Measurements from ENCODE around the gene FBXL4.

FBXL4 gene

DNA sequence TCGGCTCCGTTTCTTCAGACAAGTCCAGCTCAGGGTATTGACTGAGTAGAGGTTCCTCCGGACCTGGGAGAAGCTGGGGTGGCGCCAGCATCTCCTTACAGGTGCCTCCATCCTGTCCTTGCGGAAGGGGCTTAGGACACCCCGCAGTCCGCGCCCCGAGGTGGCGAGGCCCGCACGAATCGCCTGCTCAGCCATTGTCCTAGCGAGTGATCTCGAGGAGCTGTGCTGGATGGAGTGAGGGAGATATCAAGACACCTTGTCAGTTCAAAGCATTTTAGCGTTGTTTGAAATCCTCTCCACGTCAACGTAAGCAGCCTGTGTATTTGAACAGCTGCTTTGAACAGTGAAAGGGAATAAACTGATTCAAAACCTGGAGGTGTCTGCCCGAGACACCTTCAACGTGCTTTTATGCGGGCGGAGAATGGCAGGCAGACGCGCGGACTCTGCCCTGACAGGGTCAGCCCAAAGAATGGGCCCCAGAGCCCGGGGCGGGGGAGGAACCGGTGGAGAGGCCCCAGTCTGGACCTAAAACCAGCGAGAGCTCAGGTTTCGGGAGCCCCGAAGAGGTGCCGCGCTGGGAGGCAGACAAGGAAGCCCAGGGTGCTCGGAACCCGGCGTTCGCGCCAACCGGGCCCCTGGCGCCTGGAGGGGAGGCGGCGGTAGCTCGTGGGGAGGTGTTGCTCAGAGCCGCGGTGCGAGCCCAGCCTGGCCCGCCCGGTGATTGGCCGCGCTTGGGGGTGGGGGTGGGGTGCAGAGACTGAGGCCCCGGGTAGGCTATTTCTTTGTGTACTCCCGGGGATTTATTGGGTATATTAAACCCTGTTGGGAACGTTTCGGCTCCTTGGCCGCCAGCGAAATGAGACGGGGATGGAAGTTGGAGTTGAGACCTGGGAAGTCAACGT, 116.4 kb downstream of the FBXL4 start:
- intact Hi-C loops (cut with DNase I): loop anchor here (5.0 kb wide), 1 partner anchor 254 kb away; no protein-coding TSS in a partner anchor
- DNase-seq: peak in 8 of 10 donors; percentile 24 to 87 (median 38)

DNA sequence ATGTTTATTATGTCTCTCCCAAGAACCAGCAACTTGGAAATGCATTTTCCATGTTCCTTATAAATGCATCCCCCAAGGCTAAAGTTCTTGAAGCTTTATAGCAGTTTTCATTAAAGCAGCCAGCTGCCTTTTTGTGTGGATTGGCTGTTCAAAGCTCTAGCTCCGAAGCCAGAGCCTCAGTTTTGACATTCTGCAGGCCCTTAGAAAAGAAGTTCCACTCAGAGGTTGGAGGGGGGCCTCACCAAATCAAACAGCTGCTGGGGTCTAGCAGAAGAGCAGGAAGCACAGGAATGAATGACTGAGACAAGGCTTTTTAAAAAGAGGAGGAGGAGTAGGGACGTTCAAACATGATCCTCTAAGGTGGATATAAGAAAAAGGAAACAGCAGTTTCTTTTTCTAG, 117.6 kb downstream of the FBXL4 start:
- DNase-seq: no peak
- intact Hi-C loops (cut with DNase I): loop anchor here (5.0 kb wide), 1 partner anchor 253 kb away; no protein-coding TSS in a partner anchor

DNA sequence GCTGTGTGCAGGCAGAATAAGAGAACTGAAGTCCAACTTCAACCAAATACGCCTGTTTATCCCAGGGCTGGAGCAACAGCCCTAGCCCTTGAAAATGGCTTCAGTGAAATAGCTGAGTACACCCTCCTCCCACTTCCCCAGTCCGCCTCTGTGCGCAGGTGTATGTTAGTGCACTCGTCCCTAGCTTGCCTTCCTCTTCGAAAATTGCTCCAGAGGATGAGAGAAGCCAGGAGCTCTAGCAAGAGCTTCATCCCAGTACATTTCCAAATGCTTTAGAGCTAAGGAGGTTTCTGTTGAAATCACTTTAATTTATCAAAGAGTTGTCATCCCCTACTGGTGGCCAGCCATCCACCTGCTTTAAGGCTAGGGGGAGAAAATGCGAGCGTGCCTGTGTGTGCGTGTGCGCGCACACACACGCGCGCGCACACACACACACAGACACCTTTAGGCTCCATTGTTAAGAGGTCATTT, 118.8 kb downstream of the FBXL4 start:
- DNase-seq: peak in 4 of 10 donors; percentile 8 to 43 (median 24)
- intact Hi-C loops (cut with DNase I): loop anchor here (10.0 kb wide), 1 partner anchor 64 kb away; no protein-coding TSS in a partner anchor

DNA sequence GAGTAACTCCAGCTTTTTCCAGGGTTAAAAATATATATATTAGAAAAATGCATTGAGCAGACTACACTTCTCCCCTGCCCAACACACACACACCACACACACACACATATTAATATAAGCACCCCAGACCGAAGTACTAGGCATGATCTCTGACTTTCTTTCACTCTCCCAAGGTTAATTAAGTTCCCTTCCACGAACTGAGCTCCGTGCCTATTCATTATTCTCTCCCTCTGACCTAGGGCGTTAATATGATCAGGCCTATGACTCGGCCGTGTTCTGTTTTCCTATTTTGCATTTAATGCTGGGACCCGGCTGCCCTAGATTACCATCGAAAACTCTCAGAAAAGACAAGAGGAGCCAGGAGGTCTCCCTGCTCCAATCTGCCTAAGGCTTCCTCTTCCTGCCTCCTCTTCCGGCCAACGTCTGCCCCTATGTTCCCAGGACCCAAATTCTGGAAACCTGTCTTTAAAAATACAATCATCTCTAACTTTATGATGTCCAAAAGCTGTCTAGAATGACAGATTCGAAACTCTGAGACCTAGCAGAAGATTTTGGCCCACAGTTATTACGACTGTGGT, 119.4 kb downstream of the FBXL4 start:
- intact Hi-C loops (cut with DNase I): loop anchor here (10.0 kb wide), 1 partner anchor 63 kb away; no protein-coding TSS in a partner anchor
- DNase-seq: no peak

DNA sequence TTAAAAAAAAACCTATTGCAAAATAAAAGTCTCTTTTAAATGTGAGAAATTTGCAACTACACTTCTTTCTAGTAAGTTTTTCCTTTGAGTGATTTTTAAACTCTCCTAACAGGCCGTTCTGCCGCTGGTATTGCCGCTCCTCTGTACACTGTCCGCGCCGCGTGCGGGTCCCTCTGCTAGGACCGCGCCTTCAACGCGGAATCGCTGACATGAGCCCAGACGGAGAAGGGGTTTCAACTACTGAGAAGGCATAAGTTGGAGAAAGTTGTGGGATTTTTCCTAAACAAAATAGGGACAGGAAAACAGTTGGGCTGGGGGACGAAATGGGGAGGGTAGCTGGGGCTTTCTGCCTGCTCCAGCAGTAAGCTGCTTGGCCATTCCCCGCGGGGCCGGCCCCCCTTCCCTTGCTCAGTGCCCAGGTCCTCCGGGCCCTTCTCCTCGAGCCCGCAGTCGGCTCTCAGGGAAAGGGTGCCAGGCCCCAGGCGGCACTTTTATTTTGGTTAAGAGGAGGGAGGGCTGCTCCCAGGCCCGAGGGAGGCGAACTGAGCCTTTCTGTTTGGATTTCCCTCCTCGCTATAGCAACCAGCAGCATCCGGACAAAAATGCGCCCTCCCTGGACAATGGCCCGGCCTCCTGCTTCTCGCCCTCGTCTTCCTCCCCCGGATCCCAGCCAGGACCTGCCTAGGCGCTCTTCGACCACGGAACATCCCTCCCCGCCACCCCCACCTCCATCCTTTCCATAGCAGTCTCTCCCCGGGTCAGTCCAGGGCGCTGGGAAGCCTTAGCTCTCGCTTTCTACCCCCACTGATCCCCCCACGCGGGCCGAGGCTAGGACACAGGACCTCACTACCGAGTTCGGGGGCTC, 120.2 kb downstream of the FBXL4 start:
- peak; percentile 44 to 94 (median 68) for DNase-seq
- intact Hi-C loops (cut with DNase I): loop anchor here (10.0 kb wide), 1 partner anchor 63 kb away; no protein-coding TSS in a partner anchor

DNA sequence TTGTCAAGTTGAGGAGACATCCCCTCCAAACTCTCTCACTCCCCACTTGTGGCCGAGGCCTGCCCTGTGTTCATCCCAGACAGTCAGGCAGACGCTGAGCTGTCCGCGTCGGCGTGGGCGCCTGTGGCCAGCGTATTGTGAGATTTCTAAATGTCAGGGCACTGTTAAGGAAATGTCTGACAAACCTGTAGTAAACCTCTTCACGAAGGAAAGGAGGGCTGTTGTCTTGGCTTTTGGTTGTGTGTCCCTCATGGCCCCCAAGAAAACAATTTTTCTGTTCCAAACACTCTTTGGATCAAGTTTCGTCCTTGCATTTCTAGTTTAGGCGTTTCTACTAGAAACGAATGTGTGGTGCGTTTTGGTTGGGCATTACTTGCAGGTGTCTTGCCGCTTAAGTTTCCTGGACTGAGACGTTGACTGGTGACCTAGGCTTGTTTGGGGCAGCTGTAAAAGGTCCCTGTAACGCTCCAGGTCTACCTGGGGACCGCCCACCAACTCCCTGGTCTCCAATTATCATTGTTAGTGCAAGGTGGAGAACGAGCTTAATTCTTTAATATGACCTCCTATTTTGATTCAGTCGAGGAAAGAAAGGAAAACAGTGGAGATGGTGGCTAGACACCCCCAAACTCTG, 122.0 kb downstream of the FBXL4 start:
- no peak for DNase-seq
- intact Hi-C loops (cut with DNase I): loop anchor here (10.0 kb wide), 1 partner anchor 61 kb away; no protein-coding TSS in a partner anchor

DNA sequence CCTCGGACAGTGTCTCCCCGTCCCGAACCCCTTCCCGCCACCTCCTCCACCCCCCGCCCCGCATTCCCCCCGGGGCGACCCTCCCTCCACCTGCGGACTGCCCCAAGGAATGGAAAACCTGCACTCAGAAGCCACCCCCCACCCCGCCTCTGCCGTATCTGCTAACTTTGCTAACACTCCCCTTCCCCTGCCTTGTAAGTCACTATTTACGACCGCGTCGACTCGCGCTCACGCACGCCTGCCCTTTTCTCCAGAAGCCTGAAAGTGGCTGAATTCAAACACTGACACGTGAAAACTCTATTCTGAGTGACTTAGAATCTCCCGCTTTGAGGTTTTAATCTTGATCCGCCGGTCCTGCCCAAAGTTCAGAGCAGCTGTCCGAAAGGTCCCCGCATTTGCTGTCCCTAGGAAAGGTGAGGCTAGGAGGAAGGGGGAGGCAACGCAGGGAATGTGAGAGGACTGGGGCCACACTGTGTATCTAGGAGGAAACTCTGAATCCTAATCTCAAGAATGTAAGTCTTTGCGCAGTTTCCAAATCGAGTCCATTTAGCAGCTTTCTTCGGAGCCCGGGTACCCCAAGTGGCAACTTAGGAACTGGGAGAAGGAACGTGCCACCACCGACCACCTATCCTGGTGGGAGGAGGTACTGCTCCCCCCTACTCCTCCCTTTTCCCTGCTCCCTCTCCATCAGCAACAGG, 122.7 kb downstream of the FBXL4 start:
- intact Hi-C loops (cut with DNase I): loop anchor here (10.0 kb wide), 1 partner anchor 60 kb away; no protein-coding TSS in a partner anchor
- DNase-seq: peak in 1 of 10 donors; percentile 60

DNA sequence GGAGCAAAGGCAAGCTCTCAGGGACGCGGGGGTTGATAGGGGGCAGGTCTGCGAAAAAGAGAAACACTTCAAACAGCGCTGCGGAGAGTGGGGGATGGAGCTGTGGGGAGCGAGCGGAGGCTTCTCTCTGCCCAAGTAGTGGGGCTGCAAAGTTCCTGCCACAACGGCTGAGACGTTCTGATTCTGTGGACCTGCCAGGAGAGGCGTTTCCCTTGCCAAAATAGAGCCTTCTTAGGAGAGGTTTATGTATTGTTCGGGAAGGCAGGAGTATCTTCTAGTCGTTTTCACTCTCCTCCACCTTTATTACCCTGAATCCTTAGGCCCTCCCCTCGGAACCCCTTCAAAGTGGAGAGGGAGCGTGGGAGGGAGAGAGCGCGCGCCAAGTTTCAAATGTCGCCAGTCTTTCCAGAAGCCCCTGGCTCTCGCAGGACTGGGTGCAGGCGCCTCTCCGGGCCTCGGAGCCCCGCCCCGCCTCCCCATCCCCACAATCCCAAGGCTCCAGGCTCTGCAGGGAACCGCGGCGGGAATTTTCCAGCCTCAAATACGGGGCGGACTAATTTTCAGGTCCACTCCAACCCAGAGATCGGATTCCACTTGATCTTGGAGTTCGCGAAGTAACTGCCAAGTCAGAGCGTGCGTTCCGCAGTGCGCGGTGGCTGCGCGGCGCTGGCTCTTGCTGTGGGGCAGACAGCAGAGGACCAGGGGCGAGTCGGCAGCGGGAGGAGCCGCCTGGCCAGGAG, 123.4 kb downstream of the FBXL4 start:
- peak in 7 of 10 donors; percentile 22 to 91 (median 44) for DNase-seq
- intact Hi-C loops (cut with DNase I): loop anchor here (10.0 kb wide), 1 partner anchor 60 kb away; no protein-coding TSS in a partner anchor

DNA sequence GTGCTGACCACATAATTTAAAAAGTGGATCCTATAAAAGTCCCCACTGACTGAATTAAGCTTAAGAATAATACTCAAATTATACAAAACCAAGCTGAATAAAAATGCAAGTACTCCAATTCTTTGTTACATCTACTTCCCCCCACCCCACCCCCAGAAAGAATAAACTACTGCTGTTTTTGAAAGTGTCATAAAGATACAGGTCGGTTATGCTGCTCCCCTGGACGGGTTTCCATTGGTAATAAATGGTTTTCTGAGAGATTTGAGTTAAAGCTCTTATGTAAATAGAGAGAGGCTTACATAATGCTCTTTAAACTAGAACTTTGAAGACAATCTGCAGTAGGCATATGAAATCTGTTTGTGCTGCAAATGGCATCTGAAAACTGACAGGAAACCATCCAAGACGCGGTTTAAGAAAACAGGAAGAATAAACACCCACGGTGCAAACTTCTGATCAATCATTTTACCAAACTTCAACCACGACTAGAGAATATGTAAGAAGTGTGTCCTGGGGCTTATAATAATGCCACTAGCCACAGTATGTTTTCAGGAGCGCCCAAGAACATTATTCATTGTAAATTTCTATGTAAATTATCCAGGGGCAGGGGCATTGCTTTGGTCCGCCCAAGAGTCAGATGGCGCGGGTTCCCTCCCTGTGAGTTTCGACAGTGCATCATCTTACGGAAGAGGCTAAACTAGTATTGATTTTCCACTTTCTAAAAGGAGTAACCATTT, 124.2 kb downstream of the FBXL4 start:
- intact Hi-C loops (cut with DNase I): loop anchor here (10.0 kb wide), 1 partner anchor 59 kb away; no protein-coding TSS in a partner anchor
- no peak for DNase-seq

DNA sequence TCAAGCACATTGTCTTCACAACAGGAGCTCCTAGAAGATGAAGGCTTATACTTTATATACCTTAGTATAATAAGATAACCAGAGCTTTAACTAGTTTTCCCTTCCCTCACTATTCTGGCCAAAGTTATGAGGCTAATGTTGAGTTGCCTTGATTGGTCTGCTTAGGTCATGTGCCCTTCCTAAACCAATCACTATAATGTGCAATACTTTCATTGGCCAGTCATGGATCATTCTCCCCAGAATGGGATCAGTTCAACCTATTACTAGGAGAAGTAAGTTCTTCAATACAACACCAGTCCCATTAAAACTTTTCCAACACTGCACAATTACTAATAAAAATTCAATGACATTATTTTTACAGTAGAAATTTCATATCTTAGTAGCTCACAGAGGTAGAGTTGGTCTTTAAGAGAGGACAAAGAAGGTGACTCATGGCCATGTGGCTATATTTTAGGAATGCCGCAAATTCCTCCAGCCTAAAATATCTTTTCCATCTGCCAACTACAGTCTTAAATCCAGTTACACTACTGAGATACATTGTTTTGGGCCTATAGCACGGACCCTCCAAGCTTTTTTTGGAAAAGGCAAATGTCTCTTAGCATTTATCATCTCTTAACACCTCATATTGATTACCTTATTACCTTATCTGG, 125.9 kb downstream of the FBXL4 start:
- no peak for DNase-seq
- intact Hi-C loops (cut with DNase I): loop anchor here (10.0 kb wide), 1 partner anchor 57 kb away; no protein-coding TSS in a partner anchor

Data from posterior cingulate gyrus (tissue), 11 donors.